ENCODE results near the gene AUTS2.

DNA sequence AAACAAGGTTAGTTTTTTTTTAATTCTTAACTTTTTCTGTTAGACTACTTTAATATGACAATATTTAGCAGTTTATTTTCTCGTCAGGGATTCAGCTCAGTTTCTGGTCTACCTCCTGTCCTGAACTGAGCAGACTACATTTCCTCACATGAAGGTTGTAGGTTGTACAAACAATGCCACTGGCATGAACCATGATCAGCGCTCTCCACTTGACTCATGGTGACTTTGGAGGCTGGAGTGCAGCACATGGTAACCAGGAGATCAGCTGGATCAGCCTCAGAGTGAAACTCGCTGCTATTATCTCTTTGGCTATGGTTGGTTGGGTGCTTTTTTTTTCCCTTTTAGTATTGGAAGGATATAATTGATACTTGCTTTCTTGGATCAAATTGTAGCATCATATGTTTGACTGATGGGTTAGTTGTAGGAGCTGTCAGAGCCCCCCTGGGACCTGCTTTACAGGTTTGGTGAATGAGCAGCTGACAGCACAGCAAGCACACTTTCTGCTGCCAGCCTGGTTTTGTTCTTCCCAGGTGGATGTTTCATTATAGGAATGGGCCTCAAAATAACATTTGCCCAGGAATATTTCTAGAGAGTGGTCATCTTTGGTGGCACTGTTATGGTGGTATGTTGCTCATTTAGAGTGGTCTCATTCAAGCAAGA, 556.4 kb downstream of the AUTS2 start:
- no peak for TF ChIP-seq ZEB2 (tag by site-specific recombination; IDR thresholded peaks at IDR 0.05)
- TF ChIP-seq, protein P1, sequence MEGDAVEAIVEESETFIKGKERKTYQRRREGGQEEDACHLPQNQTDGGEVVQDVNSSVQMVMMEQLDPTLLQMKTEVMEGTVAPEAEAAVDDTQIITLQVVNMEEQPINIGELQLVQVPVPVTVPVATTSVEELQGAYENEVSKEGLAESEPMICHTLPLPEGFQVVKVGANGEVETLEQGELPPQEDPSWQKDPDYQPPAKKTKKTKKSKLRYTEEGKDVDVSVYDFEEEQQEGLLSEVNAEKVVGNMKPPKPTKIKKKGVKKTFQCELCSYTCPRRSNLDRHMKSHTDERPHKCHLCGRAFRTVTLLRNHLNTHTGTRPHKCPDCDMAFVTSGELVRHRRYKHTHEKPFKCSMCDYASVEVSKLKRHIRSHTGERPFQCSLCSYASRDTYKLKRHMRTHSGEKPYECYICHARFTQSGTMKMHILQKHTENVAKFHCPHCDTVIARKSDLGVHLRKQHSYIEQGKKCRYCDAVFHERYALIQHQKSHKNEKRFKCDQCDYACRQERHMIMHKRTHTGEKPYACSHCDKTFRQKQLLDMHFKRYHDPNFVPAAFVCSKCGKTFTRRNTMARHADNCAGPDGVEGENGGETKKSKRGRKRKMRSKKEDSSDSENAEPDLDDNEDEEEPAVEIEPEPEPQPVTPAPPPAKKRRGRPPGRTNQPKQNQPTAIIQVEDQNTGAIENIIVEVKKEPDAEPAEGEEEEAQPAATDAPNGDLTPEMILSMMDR (tag by site-specific recombination; IDR thresholded peaks at IDR 0.05) = no peak
- no peak for TF ChIP-seq ZSCAN30 (tag by site-specific recombination; IDR thresholded peaks at IDR 0.05)
- TF ChIP-seq, protein P2, sequence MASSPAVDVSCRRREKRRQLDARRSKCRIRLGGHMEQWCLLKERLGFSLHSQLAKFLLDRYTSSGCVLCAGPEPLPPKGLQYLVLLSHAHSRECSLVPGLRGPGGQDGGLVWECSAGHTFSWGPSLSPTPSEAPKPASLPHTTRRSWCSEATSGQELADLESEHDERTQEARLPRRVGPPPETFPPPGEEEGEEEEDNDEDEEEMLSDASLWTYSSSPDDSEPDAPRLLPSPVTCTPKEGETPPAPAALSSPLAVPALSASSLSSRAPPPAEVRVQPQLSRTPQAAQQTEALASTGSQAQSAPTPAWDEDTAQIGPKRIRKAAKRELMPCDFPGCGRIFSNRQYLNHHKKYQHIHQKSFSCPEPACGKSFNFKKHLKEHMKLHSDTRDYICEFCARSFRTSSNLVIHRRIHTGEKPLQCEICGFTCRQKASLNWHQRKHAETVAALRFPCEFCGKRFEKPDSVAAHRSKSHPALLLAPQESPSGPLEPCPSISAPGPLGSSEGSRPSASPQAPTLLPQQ (tag by site-specific recombination; IDR thresholded peaks at IDR 0.05) = no peak
- no peak for TF ChIP-seq KLF1 (tag by site-specific recombination; IDR thresholded peaks at IDR 0.05)
- no peak for TF ChIP-seq KLF9 (tag by site-specific recombination; IDR thresholded peaks at IDR 0.05; ENCODE audit: low read depth)
- no peak for TF ChIP-seq ZNF792 (tag by site-specific recombination; IDR thresholded peaks at IDR 0.05)
